GM21737 (cell line): ENCODE data around the gene RGR.
"Not testable (repeated sequence)": the region's sequence is repeated elsewhere in the genome, so short reads cannot be mapped to it uniquely, and the experiment has no call there.

Source experiments
- ATAC-seq: cut with Tn5 transposase; IDR thresholded peaks from one replicate; pipeline ENCODE4 v1.9.1; 2021; ENCODE audit warnings: mild to moderate bottlenecking, moderate library complexity; ENCODE audit not compliant: unreplicated experiment

RGR gene

DNA sequence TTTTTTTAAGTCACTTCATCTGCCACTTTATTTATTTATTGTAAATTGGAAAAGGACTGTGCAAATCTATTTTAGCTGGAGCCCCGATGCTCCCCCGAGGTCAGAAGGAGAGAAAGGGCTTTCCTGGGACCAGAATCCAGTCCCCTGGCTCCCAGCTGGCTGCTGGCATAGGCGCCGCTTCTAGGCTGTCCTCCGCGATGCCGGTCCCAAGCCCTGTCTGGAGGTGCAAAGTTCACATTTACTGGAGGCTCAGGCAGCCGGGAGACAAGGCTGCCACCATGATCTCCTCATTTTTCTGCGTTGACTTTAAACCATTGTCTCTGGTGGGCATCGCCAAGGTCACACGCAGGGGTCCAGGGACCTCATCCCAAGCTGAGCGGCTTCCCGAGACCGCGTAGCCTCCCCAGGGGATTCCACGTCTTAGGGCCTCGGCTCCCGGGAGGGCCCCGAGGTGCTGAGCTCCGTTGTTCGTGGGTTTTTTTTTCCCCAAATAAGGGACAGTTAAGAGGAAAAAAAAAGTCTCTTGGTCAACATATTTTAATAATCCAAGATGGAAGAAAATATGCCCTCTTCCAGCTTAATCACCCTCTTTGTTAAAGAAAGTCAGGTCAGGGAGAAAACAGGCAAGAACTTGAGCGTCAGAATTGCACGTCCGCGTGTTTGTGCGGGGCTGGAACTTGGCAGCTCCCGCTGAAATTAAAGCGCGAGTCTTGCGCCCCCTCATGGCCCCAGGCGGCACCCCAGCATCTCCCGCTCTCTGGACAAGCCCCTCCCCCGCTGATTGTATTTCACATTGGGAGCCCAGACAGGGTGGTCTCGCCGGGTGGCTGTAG is 11.9 kb downstream of the RGR start:
- ATAC-seq, result no peak

DNA sequence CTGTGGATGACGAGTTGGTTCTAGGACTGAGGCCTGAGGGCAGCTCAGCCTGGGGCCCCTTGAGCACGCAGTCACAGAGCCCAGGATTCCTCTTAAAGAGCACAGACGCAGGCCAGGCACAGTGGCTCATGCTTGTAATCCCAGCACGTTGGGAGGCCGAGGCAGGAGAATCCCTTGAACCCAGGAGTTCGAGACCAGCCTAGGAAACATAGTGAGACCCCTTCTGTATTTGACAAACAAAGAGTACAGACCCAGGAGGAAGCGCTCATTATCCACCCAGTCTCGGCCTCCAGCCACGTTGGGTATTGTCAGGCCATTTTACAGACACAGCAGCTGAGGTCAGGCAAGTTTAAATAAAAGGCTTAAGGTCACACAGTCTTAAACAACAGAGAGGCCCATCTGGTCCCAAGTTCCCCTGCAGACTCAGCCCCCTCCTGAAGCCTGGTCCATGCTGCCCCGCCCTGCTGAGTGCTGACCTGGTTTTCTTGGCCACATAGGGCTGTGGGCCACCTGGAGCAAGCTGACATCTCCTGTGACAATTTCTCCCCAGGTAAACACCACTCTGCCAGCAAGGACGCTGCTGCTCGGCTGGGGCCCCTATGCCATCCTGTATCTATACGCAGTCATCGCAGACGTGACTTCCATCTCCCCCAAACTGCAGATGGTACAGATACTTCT is 12.6 kb downstream of the RGR start:
- no peak for ATAC-seq

DNA sequence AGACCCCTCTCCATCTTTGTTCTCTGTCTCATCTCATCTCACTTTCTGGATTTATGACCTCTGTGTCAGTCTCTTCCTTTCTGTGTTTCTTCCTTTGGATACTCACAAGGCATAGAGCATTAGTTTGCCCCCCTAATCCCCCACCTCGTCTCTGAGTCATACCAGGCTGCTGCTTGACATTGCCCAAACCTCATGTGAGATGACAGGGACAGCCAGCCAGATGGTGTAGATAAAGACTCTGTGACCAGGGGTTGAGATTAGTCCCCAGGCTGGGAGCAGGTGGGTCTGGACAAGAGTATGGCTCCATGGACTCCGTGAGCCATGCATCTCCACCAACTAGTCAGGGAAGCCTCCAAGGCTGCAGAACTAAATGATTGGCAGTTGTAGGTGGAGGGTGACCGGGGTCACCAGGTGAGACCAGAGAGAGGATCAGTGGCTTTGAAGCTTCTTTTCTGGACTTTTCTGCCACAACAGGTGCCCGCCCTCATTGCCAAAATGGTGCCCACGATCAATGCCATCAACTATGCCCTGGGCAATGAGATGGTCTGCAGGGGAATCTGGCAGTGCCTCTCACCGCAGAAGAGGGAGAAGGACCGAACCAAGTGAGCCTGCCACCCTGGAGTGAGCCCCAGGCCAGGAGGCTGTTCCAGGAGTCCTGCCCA is 13.3 kb downstream of the RGR start:
- ATAC-seq, result no peak

DNA sequence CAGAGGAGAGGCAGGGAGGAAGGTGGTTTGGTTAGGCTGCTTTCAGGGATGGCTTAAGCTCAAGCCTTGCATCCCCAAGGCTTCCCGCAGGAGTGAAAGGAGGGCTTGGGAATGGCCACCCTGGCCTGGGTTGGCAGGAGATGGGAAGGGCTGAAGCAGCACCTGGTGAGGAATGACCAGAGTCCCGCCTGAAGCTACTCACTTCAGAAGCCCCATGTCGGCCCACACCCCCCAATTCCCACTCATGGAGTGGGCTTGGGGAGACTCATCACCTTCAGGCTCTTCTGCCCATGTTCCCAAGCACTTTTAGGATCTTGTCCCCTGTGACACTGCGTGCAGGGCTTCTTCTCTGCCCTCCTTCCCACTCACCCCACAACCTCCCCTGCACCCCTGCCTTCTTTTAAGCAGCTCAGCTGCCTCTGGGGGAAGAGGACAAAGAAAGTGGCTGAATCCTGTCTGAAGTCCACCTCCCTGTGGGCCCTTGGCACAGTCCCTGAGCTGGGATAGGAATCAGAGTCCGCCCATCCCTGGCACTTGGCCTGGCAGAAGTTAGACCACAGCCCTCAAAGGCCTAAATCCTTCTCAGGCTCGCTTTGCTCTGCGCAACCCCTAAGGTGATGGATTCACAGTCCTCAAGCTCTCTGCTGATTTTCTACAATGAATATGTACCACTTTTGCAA is 16.5 kb downstream of the RGR start:
- ATAC-seq, result no peak

DNA sequence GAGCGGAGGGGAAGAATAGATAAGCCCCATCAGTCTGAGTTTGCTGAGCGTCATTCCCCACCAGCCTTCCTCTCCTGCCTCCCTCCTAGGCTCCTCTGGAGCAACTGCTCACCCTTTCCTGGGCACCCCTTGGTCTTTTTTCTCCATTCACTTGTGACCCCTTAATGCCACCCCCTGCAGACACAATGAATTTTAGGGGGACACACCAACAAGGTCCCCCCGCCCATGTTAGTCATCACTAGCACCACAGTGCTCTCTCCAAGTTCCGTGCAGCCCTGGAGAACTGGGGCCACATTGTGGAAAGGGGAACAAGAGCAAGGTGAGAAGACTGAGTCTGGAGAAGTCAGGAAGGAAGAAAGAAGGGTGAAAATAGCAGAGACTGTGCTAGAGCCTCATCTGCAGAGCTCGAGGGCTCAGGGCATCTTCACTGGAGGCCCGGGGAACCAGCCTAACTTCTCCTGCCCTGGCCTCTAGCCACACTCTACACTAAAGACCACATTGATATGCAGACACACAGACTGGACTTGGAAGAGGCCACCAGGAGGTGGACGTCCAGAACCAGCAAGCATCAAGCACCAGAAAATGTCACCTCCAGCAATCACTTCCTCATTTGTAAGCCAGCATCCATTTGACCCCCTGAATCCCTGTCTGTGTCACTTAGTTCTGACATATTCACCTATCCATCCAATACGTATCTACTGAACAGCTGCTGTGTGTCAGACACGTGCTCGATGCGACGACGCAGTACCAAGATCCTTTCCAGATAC is 17.5 kb downstream of the RGR start:
- ATAC-seq, result no peak

DNA sequence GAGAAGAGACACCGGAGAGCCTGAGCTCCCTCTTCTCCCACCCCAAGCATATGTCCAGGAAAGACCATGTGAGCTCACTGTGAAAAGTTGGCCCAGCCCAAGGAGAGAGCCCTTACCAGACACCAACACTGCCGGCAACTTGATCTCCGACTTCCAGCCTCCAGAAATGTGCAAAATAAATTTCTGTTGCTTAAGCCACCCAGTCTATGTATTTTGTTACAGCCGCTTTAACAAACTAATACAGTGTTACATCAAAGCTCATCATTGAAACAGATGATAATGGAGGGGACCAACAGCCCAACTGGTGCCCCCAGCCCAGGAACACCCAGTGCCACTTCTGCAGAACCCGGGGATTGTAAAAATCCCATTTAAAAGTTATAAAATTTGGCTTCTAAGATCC is 18.9 kb downstream of the RGR start:
- ATAC-seq, result no peak

DNA sequence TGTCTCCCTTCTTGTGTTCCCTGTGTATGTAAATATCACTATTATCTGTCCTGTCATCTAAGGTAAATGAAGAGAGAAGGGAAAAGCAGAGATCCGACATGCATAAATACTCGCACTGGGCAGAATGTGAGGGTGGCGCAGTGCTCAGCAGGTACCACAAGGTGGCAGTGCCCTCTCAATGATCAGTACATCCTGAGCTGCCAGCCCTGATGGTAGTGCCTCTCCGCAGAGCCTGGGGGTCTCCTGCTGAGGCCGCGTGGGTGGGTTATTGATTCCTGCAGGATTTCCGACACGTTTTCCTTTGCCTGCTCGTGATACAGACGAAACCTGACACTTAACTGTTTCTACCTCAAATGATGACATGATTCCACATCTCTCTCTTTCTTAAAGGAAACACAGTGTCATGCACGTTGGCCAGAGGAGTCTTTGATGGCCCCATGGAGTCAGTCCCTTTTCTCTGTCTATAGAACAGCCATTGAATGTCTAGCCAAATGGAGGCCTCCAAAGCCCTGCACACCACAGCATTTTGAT is 19.8 kb downstream of the RGR start:
- peak; percentile 96 for ATAC-seq

DNA sequence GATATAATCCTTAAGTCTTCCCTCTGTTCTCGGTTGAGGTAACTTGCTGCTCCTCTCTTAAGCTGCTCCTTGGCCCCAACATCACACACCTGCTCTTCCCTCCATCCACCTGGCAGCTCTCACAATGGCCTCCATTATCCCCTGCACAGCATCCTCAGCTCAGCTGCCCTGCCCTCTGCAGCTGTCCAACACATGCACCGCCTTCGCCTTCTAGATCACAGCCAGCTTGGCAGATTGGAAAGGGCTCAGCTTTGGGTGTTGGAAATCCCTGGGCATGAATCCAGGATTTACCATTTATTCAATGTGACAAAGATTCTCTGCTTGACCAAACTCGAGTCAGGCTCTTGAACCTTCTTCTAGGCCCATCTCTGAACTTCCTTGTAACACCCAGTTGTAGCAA is 20.6 kb downstream of the RGR start:
- ATAC-seq, result no peak

DNA sequence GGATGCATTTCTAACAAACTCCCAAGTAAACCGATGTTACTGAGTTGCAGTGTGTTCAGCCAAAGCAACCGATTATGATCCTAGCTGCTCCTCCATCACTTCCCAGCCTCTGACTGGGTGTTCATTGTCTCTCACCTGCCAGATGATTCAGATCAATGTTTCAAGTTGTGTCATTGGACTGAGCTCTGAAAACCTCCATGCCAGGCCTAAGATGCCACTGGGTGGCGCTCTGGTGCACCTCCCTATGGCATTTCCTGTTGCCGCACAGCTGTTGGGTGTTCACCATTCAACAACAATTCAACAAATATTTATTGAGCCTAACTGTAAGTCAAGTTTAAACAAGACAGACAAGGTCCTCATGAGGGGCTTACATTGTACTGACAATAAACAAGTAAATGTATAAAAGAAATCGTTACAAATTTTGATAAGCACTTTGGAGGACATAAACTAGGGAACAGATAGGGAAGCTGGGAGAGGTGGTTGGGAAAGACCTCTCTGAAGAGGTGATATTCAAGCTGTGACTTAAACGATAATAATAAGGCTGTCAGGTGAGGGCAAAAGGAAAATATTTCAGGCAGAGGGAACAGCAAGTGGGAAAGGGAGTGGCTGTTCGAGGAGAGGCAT is 22.8 kb downstream of the RGR start:
- ATAC-seq, result no peak

DNA sequence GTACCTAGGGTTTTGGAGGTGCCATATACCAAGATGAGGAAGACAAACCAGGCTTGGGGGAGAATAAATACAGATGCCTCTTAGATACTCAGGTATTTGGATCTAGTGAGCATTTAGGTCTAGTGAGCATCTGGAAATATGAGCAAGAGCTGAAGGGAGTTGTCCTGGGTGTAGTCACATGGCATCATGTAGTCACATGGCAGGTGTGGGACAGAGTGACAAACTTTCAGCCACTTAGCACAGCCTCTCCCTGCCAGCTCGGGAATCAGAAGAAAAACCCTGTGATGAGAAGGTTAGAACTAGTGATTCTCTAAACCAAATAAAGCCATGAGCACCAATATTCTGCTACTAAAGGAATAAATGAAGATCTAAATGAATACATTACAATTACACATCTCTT is 24.3 kb downstream of the RGR start:
- no peak for ATAC-seq

DNA sequence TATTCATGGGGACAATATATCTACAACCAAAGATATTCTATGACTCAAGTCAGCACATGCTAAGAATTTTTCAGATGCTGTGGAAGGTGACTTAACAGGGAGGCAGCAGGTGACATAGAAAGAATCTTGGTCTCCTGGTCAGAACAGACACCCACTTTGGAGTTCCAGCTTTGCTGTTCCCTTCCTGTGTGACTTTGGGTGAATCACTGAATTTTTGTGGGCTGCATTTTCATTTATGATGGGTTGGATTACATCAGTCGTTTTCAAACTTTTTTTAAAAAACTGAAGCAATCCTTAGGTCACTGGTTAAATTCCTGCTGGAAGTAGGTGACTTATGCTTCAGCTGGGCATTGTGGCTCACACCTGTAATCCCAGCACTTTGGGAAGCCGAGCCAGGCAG is 24.9 kb downstream of the RGR start:
- ATAC-seq, result no peak

DNA sequence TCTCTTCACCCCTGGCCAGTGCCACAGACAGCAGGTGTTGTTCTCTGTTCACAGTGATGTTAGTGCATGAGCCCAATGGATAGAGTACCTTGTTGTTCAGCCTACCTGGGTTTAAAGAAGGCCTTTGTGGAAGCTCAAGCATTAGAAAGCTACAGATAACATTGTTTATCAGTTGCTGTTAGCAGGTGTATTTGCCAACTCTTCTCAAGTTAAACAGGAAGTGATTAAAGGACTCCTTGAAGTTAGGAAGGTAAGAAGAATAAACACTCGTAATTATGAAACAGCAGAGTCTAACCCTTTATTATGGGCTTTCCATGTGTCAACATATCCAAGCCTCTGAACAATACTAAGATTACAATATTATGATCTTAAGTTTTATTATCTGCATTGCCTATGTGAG is 25.9 kb downstream of the RGR start:
- ATAC-seq, result no peak

DNA sequence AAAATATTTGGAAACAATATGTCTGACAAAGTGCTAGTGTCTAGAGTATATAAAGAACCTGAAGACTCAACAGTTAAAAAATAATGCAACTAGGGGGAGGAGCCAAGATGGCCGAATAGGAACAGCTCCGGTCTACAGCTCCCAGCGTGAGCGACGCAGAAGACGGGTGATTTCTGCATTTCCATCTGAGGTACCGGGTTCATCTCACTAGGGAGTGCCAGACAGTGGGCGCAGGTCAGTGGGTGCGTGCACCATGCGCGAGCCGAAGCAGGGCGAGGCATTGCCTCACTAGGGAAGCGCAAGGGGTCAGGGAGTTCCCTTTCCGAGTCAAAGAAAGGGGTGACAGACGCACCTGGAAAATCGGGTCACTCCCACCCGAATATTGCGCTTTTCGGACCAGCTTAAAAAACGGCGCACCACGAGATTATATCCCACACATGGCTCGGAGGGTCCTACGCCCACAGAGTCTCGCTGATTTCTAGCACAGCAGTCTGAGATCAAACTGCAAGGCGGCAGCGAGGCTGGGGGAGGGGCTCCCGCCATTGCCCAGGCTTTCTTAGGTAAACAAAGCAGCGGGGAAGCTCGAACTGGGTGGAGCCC is 35.1 kb downstream of the RGR start:
- ATAC-seq, result not testable (repeated sequence)

DNA sequence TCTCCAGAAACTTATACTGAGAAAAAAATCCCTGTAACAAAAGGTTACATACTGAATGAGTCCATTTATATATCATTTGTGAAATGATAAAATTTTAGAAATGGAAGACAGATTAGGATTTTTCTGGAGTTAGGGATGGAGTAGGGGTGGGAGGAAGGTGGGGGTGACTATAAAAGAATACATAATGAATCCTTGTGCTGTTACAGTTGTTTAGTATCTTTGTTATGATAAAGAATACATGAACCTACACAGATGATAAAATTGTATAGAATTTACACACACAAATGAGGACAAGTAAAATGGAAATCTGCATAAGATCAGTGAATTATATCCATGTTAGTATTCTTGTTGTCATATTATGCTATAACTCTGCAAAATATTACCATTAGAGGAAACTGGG is 41.8 kb downstream of the RGR start:
- ATAC-seq, result no peak

DNA sequence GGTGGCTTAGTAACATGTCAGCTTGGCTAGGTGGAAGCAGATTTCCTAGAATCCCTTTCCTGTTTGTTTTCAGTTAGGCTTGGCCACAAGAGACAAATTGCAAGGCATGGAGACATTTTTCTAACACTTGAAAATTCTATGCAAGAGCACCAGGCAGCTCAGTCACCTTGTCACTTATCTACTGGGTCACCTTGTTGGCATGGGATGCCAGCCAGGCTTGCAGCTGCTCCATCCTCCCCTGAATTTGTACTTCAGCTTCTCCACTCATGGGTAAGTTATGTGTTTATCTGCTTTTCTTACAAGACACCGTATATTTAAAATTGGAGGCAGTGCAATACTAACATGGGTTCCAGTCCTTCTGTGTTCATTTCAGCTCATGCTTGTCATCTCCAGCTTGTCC is 43.3 kb downstream of the RGR start:
- no peak for ATAC-seq

DNA sequence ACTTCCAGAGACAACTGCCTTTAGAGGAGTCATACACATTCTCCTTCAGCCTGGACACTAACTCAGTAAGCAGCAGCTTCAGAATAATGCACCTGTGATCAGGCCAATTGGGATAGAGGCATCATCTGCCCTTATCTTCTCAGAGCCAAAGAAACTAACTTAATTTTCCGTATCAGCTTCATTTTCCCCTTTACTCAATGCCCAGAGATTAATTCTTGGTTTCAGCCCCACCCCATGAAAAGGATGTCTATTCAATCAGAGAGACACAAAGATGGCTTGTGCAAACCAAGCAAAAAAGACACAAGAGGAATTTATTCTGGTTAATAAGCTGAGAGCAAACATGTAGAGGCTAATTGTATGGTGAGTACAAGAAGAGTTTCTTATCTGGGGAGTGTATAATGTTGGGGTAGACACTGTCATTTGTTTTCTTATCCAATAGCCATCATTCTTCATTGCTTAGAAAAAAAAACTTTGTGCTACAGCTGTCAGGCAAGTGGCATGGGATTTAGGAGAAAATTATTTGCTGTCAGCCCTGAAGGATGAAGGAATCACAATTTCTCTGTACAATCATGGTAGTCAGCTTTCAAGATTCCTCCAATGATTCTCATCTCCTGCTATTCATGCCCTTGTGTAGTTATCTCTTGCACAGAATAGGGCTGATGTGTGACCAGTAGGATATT is 44.8 kb downstream of the RGR start:
- no peak for ATAC-seq

DNA sequence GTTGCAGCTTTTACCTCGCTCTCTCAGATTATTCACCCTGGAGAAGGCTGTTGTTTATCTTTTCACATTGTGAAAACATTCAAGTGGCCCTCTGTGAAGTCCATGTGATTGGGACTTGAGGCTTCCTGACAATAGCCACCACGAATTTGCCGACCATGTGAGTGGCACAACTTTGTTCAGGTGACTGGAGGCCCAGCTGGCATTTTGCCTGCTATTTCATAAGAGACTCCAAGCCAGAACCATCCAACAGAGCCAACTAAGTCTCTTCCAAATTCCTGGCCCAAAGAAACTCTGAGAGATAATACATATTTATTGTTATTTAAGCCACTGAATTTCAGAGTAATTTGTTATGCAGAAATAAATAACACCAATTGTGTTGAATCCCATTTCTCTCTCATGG is 45.4 kb downstream of the RGR start:
- no peak for ATAC-seq

DNA sequence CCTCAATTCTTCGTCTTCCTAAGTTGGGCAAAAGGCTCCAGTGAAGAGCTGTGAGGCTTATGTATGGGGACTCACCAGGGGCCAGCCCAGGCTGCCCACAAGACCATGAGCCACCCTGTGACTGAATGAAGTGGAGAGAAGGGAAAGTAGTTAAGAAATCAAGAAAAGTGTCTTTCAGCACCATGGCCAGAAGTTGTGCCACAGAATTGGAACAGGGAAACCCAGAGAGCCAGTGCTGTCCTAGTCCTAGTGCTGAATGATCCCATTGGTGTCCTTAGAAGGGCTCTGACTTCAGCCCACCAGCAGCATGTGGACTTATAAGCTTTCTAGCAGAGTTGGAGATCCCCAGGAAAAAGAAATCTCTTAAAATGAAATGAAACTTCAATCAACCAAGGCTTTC is 46.5 kb downstream of the RGR start:
- ATAC-seq, result no peak

DNA sequence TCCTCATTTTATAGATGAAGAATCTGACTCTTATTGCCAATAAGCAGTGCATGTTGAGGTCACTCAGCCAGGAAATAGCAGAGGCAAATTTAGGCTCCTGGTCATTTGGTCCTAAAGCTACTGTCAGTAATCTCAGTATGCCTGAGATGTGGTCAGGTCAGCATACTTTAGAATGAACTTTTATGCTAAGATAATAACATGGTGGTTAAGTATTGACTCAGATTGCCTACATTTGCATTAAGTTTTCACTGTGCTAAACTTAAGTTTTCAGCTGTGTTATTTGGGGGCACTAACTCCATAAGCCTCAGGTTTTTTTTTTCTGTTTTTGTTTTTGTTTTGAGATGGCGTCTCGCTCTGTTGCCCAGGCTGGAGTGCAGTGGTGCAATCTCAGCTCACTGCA is 47.6 kb downstream of the RGR start:
- ATAC-seq, result no peak
